Suprapubic skin (tissue), 3 donors: ENCODE results near the gene SYNPO.

Experiments used
- CTCF ChIP-seq, 2 donors: fragments of 200-600 bp in 1 of 2; fragments of 450-650 bp in 1 of 2; sonication (generic) in 1 of 2; IDR thresholded peaks; one replicate each; pipeline ENCODE4 v1.5.1; 2016 to 2019; ENCODE audit warnings: antibody characterized with exemption in 2 of 2, mild to moderate bottlenecking in 1 of 2, moderate library complexity in 1 of 2
- POLR2AphosphoS5 ChIP-seq, 3 donors: sonication (generic); formaldehyde crosslinking; IDR thresholded peaks; one replicate each; pipeline ENCODE4 v1.6.1; 2017; ENCODE audit warnings: antibody characterized with exemption in 3 of 3

- TF ChIP-seq CTCF (IDR thresholded peaks at IDR 0.05) (no peak), POLR2AphosphoS5 (IDR thresholded peaks at IDR 0.05) (no peak)
Observed at GRCh38 chr5:150590979-150591695, 49.3 kb upstream of the SYNPO start.
